PC-3 (cell line): ENCODE measurements around the gene ACER3. TPM values are rescaled to one million over a fixed set of nuclear protein-coding genes. Genes with fewer than 3 reads are reported as not detected.

Source experiments
- ATAC-seq: fragments of 200-7000 bp; cut with Tn5 transposase; 2 replicates; pipeline ENCODE4 v1.9.1; 2020; ENCODE audit warnings: mild to moderate bottlenecking, moderate library complexity
- BruUV-seq: library from RNA; stranded (reverse); fragments of 400-500 nt; replicated peaks from 2 replicates; lab custom pipeline; 2021; lab: Mats Ljungman, UMichigan
- CTCF ChIA-PET: fragments of 300-600 bp; sonication (Branson Sonifier 250); formaldehyde crosslinking; loops from one replicate; lab custom pipeline; 2022; ENCODE audit warnings: antibody characterized with exemption; lab: Charles Lee
- POLR2A ChIA-PET: fragments of 300-600 bp; sonication (Branson Sonifier 250); formaldehyde crosslinking; loops from one replicate; lab custom pipeline; 2022; ENCODE audit warnings: antibody characterized with exemption; ENCODE audit not compliant: unreplicated experiment; lab: Charles Lee
- DNase-seq: peaks from one replicate; pipeline ENCODE4 v3.0.0-alpha.2; 2015
- H2AFZ ChIP-seq: fragments of 300-600 bp; sonication (generic); 2 replicates; pipeline ENCODE4 v1.6.0; 2016; ENCODE audit warnings: antibody characterized with exemption, low read length
- H3F3A ChIP-seq: fragments of 300-600 bp; sonication (generic); one replicate; pipeline ENCODE4 v1.6.0; 2017; ENCODE audit warnings: antibody characterized with exemption, low read length, control low read depth, mild to moderate bottlenecking; ENCODE audit not compliant: unreplicated experiment
- H3K27ac ChIP-seq: fragments of 300-600 bp; sonication (generic); 2 replicates; pipeline ENCODE4 v1.5.1; 2016; ENCODE audit warnings: mild to moderate bottlenecking, low read length
- H3K27me3 ChIP-seq: fragments of 300-600 bp; sonication (generic); 2 replicates; pipeline ENCODE4 v1.6.1; 2016; ENCODE audit warnings: low read length, mixed read lengths
- H3K36me3 ChIP-seq: fragments of 300-600 bp; sonication (generic); 2 replicates; pipeline ENCODE4 v1.6.1; 2016; ENCODE audit warnings: low read depth, mixed run types, low read length, mixed read lengths
- H3K4me1 ChIP-seq: fragments of 300-600 bp; sonication (generic); 2 replicates; pipeline ENCODE4 v1.5.1; 2016; ENCODE audit warnings: low read length; ENCODE audit not compliant: insufficient read depth
- H3K4me2 ChIP-seq: fragments of 300-600 bp; sonication (generic); 2 replicates; pipeline ENCODE4 v1.6.0; 2016; ENCODE audit warnings: low read length
- H3K4me3 ChIP-seq: fragments of 300-600 bp; sonication (generic); 2 replicates; pipeline ENCODE4 v1.5.1; 2016; ENCODE audit warnings: mild to moderate bottlenecking, low read length, mixed read lengths
- H3K79me2 ChIP-seq: fragments of 300-600 bp; sonication (generic); 2 replicates; pipeline ENCODE4 v1.6.1; 2017; ENCODE audit warnings: low read length, mixed read lengths
- H3K9ac ChIP-seq: fragments of 300-600 bp; sonication (generic); 2 replicates; pipeline ENCODE4 v1.6.0; 2016; ENCODE audit warnings: mild to moderate bottlenecking, low read length
- H3K9me2 ChIP-seq: fragments of 300-600 bp; sonication (generic); replicated peaks from 2 replicates; pipeline ENCODE4 v1.6.1; 2016; ENCODE audit warnings: mixed run types, low read length, mixed read lengths
- H3K9me3 ChIP-seq: fragments of 300-600 bp; sonication (generic); 2 replicates; pipeline ENCODE4 v1.6.1; 2016; ENCODE audit warnings: low read length, mixed read lengths
- H4K20me1 ChIP-seq: fragments of 300-600 bp; sonication (generic); 2 replicates; pipeline ENCODE4 v1.6.1; 2016; ENCODE audit warnings: low read length, mixed read lengths
- EZH2 ChIP-seq: fragments of 300-600 bp; sonication (generic); IDR thresholded peaks from one replicate; pipeline ENCODE4 v1.6.1; 2017; ENCODE audit warnings: antibody characterized with exemption, mild to moderate bottlenecking, low read length; ENCODE audit not compliant: unreplicated experiment
- EZH2phosphoT487 ChIP-seq: fragments of 300-600 bp; sonication (generic); IDR thresholded peaks from 2 replicates; pipeline ENCODE4 v1.6.1; 2018; ENCODE audit warnings: mild to moderate bottlenecking, antibody characterized with exemption, low read length, borderline replicate concordance
- intact Hi-C: fragments of 100-400 bp; cut with micrococcal nuclease; formaldehyde crosslinking; loops from 2 replicates; pipeline ENCODE4 v1.9.0; 2023
- total RNA-seq: library from RNA; depleted of rRNA; stranded (reverse); fragments of >200 nt; gene quantifications from 2 replicates; pipeline ENCODE4 v1.2.3, GENCODE V29; 2014
- TF ChIP-seq, protein P1 (sequence below): fragments of 300-600 bp; sonication (generic); conservative IDR thresholded peaks from 2 replicates; pipeline ENCODE4 v1.5.1; 2017; ENCODE audit warnings: antibody characterized with exemption, low read depth, mild to moderate bottlenecking, low read length

ACER3 gene
- total RNA-seq, 1 experiment from 2014 or later, result 17.3 TPM

DNA sequence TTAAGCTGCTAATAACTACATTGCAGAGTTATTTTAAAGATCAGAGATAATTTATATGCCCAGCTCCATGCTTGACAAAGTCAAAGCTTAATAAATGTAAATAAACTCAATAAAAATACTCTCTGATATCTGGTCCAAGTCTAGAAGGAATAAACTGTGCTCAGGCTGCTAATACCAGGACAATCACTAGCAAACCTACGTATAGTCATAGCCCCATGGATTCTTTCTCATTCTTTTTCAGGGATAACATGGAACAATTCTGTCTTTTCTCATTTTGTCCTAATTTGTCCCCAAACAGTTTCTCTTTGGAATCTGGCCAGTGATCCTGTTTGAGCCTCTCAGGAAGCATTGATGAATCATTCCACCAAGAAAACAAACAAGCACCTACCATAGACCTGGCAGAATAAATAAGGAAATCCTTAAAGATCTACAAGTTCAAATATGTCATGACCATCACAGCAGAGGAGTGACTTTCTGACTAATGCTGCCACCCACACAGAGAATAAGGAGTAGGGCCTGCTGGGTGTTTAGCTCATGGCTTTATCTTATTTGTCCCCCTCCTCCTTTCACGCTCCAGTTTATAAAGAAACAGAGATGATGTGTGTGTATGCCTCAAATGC lies 159.4 kb downstream of the ACER3 start:
- TF ChIP-seq, protein P1, sequence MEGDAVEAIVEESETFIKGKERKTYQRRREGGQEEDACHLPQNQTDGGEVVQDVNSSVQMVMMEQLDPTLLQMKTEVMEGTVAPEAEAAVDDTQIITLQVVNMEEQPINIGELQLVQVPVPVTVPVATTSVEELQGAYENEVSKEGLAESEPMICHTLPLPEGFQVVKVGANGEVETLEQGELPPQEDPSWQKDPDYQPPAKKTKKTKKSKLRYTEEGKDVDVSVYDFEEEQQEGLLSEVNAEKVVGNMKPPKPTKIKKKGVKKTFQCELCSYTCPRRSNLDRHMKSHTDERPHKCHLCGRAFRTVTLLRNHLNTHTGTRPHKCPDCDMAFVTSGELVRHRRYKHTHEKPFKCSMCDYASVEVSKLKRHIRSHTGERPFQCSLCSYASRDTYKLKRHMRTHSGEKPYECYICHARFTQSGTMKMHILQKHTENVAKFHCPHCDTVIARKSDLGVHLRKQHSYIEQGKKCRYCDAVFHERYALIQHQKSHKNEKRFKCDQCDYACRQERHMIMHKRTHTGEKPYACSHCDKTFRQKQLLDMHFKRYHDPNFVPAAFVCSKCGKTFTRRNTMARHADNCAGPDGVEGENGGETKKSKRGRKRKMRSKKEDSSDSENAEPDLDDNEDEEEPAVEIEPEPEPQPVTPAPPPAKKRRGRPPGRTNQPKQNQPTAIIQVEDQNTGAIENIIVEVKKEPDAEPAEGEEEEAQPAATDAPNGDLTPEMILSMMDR, result no peak
- TF ChIP-seq EZH2, result no peak
- TF ChIP-seq EZH2phosphoT487, result no peak
- no peaks in the 10 kb centered on the region for H4K20me1 ChIP-seq
- intact Hi-C loops, result no loop called here
- H3K27ac ChIP-seq, result peak overlapping the region; percentile 83
- no peaks in the 10 kb centered on the region for H3K79me2 ChIP-seq
- 0 out of 2 replicates have a peak, but pooled peaks cover 8% of the 10 kb centered on the region for H3K36me3 ChIP-seq
- H3K9me2 ChIP-seq, result no peaks in the 10 kb centered on the region
- BruUV-seq, result no TSS peak
- no peak overlapping the region for H2AFZ ChIP-seq
- H3K4me3 ChIP-seq, result peak overlapping the region; percentile 13; the same call in 1 of the 2 replicates
- ChIA-PET CTCF (interaction anchor here (0.5 to 2.2 kb wide), 3 partner anchors 25 to 286 kb away, joined by 5 to 21 read pairs (median 5); no protein-coding TSS in a partner anchor), POLR2A (interaction anchor here (0.5 to 0.7 kb wide), 2 partner anchors 101 to 576 kb away, joined by 3 to 5 read pairs; no protein-coding TSS in a partner anchor)
- H3K4me1 ChIP-seq, result peaks cover 34% of the 10 kb centered on the region
- H3F3A ChIP-seq, result peaks cover 6% of the 10 kb centered on the region
- H3K9ac ChIP-seq, result peak overlapping the region; percentile 50
- no peaks in the 10 kb centered on the region for H3K9me3 ChIP-seq
- DNase-seq (peak; percentile 92), ATAC-seq (peak; percentile 99)
- peak overlapping the region; percentile 65 for H3K4me2 ChIP-seq
- no peaks in the 10 kb centered on the region for H3K27me3 ChIP-seq

DNA sequence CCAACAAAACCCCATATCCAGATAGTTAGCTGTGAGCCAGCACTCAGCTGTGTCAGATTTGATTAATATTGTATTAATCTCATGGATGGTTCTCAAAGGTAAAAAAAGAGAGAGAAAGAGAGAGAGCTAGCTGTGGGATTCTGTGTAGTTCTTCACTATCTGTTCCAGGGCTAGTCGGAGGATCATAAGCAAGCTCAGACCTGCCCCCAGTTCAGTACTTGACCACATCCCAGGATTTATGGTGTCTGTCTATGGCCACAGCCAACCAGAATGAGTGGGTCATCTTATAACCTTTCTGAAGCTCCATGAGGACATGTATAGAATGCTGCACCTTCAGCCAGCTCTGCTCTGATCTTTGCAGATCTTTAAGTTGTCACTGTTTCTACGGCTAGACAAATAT lies 160.0 kb downstream of the ACER3 start:
- POLR2A ChIA-PET, result interaction anchor here (0.5 to 0.7 kb wide), 3 partner anchors 46 to 575 kb away, joined by 3 to 5 read pairs (median 4); no protein-coding TSS in a partner anchor
- Histone ChIP-seq H3K79me2 (no peaks in the 10 kb centered on the region), H3K9me2 (no peaks in the 10 kb centered on the region), H3K27ac (peak overlapping the region; percentile 80), H4K20me1 (no peaks in the 10 kb centered on the region), H3K27me3 (no peaks in the 10 kb centered on the region), H3K9ac (peak overlapping the region; percentile 50), H3K36me3 (0 out of 2 replicates have a peak, but pooled peaks cover 8% of the 10 kb centered on the region), H3F3A (peaks cover 6% of the 10 kb centered on the region), H3K4me1 (peaks cover 31% of the 10 kb centered on the region), H3K4me3 (peak overlapping the region; percentile 13; the same call in 1 of the 2 replicates), H3K9me3 (no peaks in the 10 kb centered on the region), H3K4me2 (peak overlapping the region; percentile 56), H2AFZ (no peak overlapping the region)
- intact Hi-C loops, result no loop called here
- TF ChIP-seq, protein P1, result no peak
- TF ChIP-seq EZH2phosphoT487 (no peak), EZH2 (no peak)
- CTCF ChIA-PET, result interaction anchor here (0.6 to 2.2 kb wide), 2 partner anchors 101 to 287 kb away, joined by 5 to 21 read pairs; no protein-coding TSS in a partner anchor
- BruUV-seq, result TSS peak; percentile 33
- ATAC-seq (no peak; the same call in 1 of the 2 replicates), DNase-seq (no peak)

DNA sequence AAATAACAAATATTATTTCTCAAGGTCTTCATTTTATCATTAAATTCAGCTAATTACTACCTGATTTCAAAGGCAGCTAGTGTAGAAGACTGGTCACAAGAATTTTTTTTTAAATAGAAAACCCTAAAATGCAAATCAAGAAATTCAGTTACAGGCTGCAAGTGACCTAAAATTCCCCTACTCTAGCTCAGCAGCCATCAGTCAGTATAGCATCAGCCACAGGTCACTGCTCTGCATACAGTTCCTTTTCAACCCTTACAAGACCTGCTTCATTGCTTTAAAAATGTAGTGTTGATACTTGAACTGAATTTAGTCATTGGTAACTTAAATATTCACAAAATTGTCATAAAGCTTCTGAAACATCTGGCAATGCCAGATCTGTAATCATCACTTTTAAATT lies 164.0 kb downstream of the ACER3 start:
- DNase-seq (no peak), ATAC-seq (no peak)
- CTCF ChIA-PET, result interaction anchor here (0.6 to 0.8 kb wide), 2 partner anchors 16 to 104 kb away, joined by 3 to 5 read pairs; no protein-coding TSS in a partner anchor
- intact Hi-C loops, result loop anchor here (5.0 kb wide), 1 partner anchor 102 kb away; no protein-coding TSS in a partner anchor
- Histone ChIP-seq H3K9ac (no peak overlapping the region), H3K36me3 (0 out of 2 replicates have a peak, but pooled peaks cover 3% of the 10 kb centered on the region), H3K9me3 (no peaks in the 10 kb centered on the region), H2AFZ (no peak overlapping the region), H3K4me3 (no peak overlapping the region), H3F3A (peaks cover 15% of the 10 kb centered on the region), H3K27me3 (no peaks in the 10 kb centered on the region), H3K79me2 (no peaks in the 10 kb centered on the region), H3K27ac (no peak overlapping the region), H3K9me2 (no peaks in the 10 kb centered on the region), H4K20me1 (no peaks in the 10 kb centered on the region), H3K4me2 (no peak overlapping the region), H3K4me1 (peaks cover 51% of the 10 kb centered on the region)
- TF ChIP-seq, protein P1, result no peak
- TF ChIP-seq EZH2, result no peak
- TF ChIP-seq EZH2phosphoT487, result no peak
- POLR2A ChIA-PET, result no interaction called here
- BruUV-seq, result no TSS peak
